ENCODE data around the gene SIVA1.

Gene SIVA1

DNA sequence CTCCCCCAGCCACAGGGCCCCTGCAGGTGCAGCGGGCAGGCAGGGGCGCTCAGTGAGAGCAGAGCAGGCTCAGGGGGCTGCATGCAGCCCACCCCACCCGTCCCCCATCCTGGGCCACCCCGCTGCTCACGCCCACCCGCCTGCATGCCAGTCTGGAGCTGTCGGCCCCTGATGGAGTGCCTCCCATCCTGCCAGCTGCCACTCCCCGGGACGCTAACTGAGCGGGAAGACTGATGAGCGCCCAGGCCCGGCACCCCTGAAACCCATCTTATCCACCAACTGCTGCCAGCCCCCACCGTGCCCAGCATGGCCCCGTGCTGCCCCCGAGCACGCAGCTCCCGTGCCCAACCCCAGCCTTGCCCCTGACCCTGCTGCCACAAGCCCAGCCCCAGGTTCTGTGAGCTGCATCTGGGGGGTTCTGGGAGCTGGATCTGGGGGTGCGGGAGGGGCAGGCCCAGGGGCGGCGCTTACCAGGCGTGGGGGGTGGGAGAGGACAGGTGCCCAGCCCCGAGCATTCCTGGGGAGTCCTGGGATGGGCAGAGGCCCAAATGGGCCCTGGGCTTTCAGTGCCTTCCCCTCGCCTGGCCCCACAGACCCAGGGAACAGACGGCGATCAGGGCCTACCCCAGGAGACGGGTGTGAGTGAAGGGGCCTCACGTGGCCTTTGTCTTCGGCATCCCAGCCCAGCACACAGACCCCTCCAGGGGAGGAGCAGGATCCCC lies 29.3 kb downstream of the SIVA1 start:
- no peak overlapping the region for H2AFZ ChIP-seq (ENCODE audit: low read depth, low read length, severe bottlenecking)
- H3K36me3 ChIP-seq (ENCODE audit: low read length) = no peaks in the 10 kb centered on the region
- no peaks in the 10 kb centered on the region for H3K27me3 ChIP-seq (ENCODE audit: low read length)
- H3K9ac ChIP-seq (ENCODE audit: low read length) = no peak overlapping the region
- no peaks in the 10 kb centered on the region for H3K9me3 ChIP-seq (ENCODE audit: insufficient read depth, low read length)
- no peak overlapping the region for H3K4me2 ChIP-seq (ENCODE audit: low read depth, low read length, poor library complexity, severe bottlenecking)
- H4K20me1 ChIP-seq (ENCODE audit: low read depth, low read length) = no peaks in the 10 kb centered on the region
- no peaks in the 10 kb centered on the region for H3K9me2 ChIP-seq (replicated peaks; ENCODE audit: insufficient read depth, low read length)
- no peaks in the 10 kb centered on the region for H3F3A ChIP-seq (ENCODE audit: insufficient read depth)
- no peak overlapping the region for H3K27ac ChIP-seq (ENCODE audit: low read depth, low read length)
- no peaks in the 10 kb centered on the region for H3K79me2 ChIP-seq (ENCODE audit: insufficient read depth, low read length)
- TF ChIP-seq, protein P1, sequence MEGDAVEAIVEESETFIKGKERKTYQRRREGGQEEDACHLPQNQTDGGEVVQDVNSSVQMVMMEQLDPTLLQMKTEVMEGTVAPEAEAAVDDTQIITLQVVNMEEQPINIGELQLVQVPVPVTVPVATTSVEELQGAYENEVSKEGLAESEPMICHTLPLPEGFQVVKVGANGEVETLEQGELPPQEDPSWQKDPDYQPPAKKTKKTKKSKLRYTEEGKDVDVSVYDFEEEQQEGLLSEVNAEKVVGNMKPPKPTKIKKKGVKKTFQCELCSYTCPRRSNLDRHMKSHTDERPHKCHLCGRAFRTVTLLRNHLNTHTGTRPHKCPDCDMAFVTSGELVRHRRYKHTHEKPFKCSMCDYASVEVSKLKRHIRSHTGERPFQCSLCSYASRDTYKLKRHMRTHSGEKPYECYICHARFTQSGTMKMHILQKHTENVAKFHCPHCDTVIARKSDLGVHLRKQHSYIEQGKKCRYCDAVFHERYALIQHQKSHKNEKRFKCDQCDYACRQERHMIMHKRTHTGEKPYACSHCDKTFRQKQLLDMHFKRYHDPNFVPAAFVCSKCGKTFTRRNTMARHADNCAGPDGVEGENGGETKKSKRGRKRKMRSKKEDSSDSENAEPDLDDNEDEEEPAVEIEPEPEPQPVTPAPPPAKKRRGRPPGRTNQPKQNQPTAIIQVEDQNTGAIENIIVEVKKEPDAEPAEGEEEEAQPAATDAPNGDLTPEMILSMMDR (IDR thresholded peaks at IDR 0.05; ENCODE audit: insufficient read depth, low read length, poor library complexity, severe bottlenecking) = no peak
- TF ChIP-seq EZH2phosphoT487 (conservative IDR thresholded peaks at IDR 0.05; ENCODE audit: low read length) = no peak
- H3K4me3 ChIP-seq (ENCODE audit: insufficient read depth, low read length, poor library complexity, severe bottlenecking) = no peak overlapping the region

DNA sequence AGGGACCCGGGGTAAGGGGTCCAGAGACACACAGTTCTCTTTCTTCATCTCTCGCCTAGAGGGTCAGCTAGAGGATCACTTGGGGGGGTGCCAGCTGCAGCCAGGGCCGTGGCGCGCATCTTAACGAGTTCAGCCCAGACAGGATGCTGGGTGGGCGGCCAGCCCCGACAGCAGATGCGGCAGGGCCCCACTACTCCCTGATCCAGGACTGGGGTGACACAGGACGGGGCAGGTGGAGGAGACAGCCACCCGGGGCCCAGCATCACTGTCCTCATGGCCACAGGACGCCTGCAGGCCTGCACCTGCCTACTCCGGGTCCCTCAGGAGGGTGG lies 29.8 kb downstream of the SIVA1 start:
- Histone ChIP-seq H3K79me2 (ENCODE audit: insufficient read depth, low read length) (no peaks in the 10 kb centered on the region), H3K36me3 (ENCODE audit: low read length) (no peaks in the 10 kb centered on the region), H3K4me2 (ENCODE audit: low read depth, low read length, poor library complexity, severe bottlenecking) (no peak overlapping the region), H2AFZ (ENCODE audit: low read depth, low read length, severe bottlenecking) (no peak overlapping the region), H3K27ac (ENCODE audit: low read depth, low read length) (no peak overlapping the region), H3K9me3 (ENCODE audit: insufficient read depth, low read length) (no peaks in the 10 kb centered on the region), H4K20me1 (ENCODE audit: low read depth, low read length) (no peaks in the 10 kb centered on the region), H3K9ac (ENCODE audit: low read length) (no peak overlapping the region), H3K9me2 (replicated peaks; ENCODE audit: insufficient read depth, low read length) (no peaks in the 10 kb centered on the region), H3F3A (ENCODE audit: insufficient read depth) (no peaks in the 10 kb centered on the region), H3K4me3 (ENCODE audit: insufficient read depth, low read length, poor library complexity, severe bottlenecking) (no peak overlapping the region), H3K27me3 (ENCODE audit: low read length) (no peaks in the 10 kb centered on the region)
- TF ChIP-seq EZH2phosphoT487 (conservative IDR thresholded peaks at IDR 0.05; ENCODE audit: low read length) = no peak
- TF ChIP-seq, protein P1 (IDR thresholded peaks at IDR 0.05; ENCODE audit: insufficient read depth, low read length, poor library complexity, severe bottlenecking) = no peak

DNA sequence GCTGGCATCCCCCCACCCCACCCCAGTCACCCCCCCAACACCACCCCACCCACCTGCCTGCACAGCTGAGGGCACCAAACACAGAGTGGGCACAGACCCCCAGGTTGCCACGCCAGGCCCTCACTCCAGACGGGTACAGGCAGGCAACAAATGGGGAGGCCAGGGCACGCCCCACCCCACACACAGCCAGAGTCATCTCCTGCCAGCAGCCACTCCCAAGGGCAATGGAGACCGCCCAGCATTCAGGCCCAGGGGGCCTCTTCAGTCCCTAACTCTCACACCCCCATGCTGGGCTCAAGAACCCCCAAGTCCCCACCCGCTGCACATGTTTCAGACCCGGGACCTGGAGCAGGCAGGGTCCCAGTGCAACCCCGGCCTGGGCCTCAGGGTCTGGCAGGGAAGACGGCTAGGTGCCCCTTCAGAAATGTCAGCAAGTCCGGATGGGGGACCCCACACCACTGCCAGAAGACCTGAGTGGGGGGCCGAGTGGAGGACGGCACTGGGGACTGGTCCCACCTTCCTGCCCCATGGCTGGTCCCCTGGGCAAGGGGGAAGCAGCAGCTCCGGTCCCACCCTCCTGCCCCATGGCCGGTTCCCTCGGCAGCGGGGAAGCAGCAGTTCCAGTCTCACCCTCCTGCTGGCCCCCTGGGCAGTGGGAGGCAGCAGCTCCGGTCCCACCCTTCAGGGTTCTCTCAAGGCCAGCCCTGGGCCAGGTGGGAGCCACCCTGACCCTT lies 30.7 kb downstream of the SIVA1 start:
- TF ChIP-seq, protein P1 (IDR thresholded peaks at IDR 0.05; ENCODE audit: insufficient read depth, low read length, poor library complexity, severe bottlenecking) = no peak
- TF ChIP-seq EZH2phosphoT487 (conservative IDR thresholded peaks at IDR 0.05; ENCODE audit: low read length) = no peak
- no peak overlapping the region for H3K9ac ChIP-seq (ENCODE audit: low read length)

More for the DNA sequence above, 30.7 kb downstream of the SIVA1 start:
- Histone ChIP-seq H3K4me2 (ENCODE audit: low read depth, low read length, poor library complexity, severe bottlenecking) (no peak overlapping the region), H3K36me3 (ENCODE audit: low read length) (no peaks in the 10 kb centered on the region), H3K4me3 (ENCODE audit: insufficient read depth, low read length, poor library complexity, severe bottlenecking) (no peak overlapping the region), H3K9me3 (ENCODE audit: insufficient read depth, low read length) (no peaks in the 10 kb centered on the region), H3K9me2 (replicated peaks; ENCODE audit: insufficient read depth, low read length) (no peaks in the 10 kb centered on the region), H2AFZ (ENCODE audit: low read depth, low read length, severe bottlenecking) (no peak overlapping the region), H3K27me3 (ENCODE audit: low read length) (no peaks in the 10 kb centered on the region), H3K27ac (ENCODE audit: low read depth, low read length) (no peak overlapping the region), H3K79me2 (ENCODE audit: insufficient read depth, low read length) (no peaks in the 10 kb centered on the region), H4K20me1 (ENCODE audit: low read depth, low read length) (no peaks in the 10 kb centered on the region), H3F3A (ENCODE audit: insufficient read depth) (no peaks in the 10 kb centered on the region)

Data from SU-DHL-6 (cell line).